ENCODE data around the gene OR5L1. TPM values are rescaled to one million over a fixed set of nuclear protein-coding genes. Genes with fewer than 3 reads are reported as not detected.

Gene OR5L1
- total RNA-seq: not detected

DNA sequence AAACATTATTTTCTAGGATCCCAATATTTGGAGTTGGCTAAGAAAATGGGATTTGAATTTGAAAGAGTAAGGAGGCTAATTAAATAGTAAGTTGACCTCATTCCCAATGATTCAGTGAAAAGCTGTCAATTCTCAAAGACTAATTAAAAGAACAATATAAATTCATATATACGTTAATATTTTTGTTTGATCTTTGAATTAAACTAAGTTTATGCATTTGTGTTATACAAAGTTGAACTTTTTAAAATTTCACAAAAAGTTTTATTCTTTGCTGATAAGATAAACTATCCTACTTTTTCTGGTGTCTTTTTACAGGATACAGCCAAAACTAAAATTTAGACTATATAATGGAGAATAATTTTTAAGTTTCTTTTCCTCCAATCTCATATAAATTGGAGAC is at the start of gene OR5L1:
Gene OR5L1, plus strand, starts transcription at position 301 of the 400 bp plus-strand sequence. CDS start 100 bp downstream, outside the sequence.
- no peaks in the 10 kb centered on the region for H3K27me3 ChIP-seq
- no peak within 1 kb of the TSS for H3K4me3 ChIP-seq
- intact Hi-C loops (cut with DNase I): no loop called here
- no peaks in the 10 kb centered on the region for H3K36me3 ChIP-seq
- TF ChIP-seq, protein P1, sequence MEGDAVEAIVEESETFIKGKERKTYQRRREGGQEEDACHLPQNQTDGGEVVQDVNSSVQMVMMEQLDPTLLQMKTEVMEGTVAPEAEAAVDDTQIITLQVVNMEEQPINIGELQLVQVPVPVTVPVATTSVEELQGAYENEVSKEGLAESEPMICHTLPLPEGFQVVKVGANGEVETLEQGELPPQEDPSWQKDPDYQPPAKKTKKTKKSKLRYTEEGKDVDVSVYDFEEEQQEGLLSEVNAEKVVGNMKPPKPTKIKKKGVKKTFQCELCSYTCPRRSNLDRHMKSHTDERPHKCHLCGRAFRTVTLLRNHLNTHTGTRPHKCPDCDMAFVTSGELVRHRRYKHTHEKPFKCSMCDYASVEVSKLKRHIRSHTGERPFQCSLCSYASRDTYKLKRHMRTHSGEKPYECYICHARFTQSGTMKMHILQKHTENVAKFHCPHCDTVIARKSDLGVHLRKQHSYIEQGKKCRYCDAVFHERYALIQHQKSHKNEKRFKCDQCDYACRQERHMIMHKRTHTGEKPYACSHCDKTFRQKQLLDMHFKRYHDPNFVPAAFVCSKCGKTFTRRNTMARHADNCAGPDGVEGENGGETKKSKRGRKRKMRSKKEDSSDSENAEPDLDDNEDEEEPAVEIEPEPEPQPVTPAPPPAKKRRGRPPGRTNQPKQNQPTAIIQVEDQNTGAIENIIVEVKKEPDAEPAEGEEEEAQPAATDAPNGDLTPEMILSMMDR (IDR thresholded peaks at IDR 0.05): no peak
- TF ChIP-seq POLR2AphosphoS5 (IDR thresholded peaks at IDR 0.05; ENCODE audit: insufficient read depth in 1 of 2, low read depth in 1 of 2) (no peak), POLR2A (IDR thresholded peaks at IDR 0.05) (no peak)
- no peak for DNase-seq (ENCODE audit: extremely low spot score in 2 of 2)
- H3K4me1 ChIP-seq: no peaks in the 10 kb centered on the region
- no peaks in the 10 kb centered on the region for H3K9me3 ChIP-seq
- H3K27ac ChIP-seq: no peak within 1 kb of the TSS

DNA sequence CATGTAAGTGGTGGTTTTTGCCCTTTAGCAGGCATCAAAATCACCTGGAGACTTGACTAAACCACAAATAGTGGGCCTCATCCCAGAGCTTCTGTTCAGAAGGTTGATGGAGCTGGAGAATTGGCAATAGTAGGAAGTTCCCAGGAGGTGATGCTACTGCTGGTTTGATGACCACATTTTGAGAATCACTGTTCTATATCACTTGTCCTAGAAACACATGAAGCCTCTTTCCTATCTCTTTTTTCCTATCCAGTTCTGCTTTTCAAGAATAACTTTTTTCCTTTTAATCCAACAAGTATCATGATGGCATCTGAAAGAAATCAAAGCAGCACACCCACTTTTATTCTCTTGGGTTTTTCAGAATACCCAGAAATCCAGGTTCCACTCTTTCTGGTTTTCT is 38.0 kb upstream of the OR5L1 start, which contains the start of gene OR5D13:
Gene OR5D13, plus strand, starts transcription at position 301 of the 400 bp plus-strand sequence. Its CDS starts 0 bp downstream, at position 301.
- TF ChIP-seq, protein P1 (IDR thresholded peaks at IDR 0.05): no peak
- TF ChIP-seq POLR2A (IDR thresholded peaks at IDR 0.05) (no peak), POLR2AphosphoS5 (IDR thresholded peaks at IDR 0.05; ENCODE audit: insufficient read depth in 1 of 2, low read depth in 1 of 2) (no peak)
- Histone ChIP-seq H3K4me3 (no peak within 1 kb of the TSS), H3K36me3 (no peaks in the 10 kb centered on the region), H3K9me3 (no peaks in the 10 kb centered on the region), H3K4me1 (no peaks in the 10 kb centered on the region), H3K27me3 (no peaks in the 10 kb centered on the region), H3K27ac (no peak within 1 kb of the TSS)
- intact Hi-C loops (cut with DNase I): no loop called here
- no peak for DNase-seq (ENCODE audit: extremely low spot score in 2 of 2)

DNA sequence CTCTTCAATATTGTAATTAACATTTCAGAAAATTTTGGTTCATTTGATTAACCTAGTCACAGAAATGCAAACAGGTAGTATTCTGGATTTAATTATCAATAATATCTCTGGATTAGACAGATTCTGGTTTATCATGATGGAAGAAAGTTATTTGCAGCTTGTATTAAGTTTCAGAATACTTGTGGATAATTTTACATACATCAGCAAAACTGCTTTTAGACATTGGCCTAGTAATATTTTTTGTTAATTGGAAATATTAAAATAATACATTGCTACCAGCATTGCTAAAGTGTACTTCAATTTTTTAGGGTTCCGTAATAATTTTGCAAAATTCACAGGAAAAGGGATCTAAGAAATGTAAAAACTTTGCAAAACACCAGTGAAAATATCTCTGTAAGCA is 19.6 kb upstream of the OR5L1 start:
- Histone ChIP-seq H3K27ac (no peak overlapping the region), H3K9me3 (no peaks in the 10 kb centered on the region), H3K27me3 (no peaks in the 10 kb centered on the region), H3K36me3 (no peaks in the 10 kb centered on the region), H3K4me3 (no peak overlapping the region), H3K4me1 (no peaks in the 10 kb centered on the region)
- no peak for DNase-seq (ENCODE audit: extremely low spot score in 2 of 2)
- intact Hi-C loops (cut with DNase I): no loop called here
- TF ChIP-seq POLR2AphosphoS5 (IDR thresholded peaks at IDR 0.05; ENCODE audit: insufficient read depth in 1 of 2, low read depth in 1 of 2) (no peak), POLR2A (IDR thresholded peaks at IDR 0.05) (no peak)
- TF ChIP-seq, protein P1 (IDR thresholded peaks at IDR 0.05): no peak

DNA sequence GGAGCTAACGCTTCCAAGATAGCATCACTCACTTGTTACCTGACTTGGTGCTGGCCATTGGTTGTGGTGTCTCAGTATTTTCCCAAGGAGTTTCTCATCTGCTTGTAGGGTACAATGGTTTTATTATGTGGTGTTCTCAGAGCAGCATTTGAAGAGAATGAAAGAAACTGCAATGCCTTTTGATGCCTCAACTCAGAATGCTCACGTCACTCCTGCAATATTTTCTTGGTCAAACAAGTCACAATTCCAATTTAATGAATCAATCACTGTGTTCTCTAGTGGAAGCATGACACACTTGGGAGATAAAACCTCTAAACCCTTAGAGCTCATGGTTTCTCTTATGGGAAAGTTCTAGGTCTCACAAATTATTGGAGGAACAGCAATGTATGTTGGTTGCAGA is 17.8 kb upstream of the OR5L1 start:
- H3K27me3 ChIP-seq: no peaks in the 10 kb centered on the region
- DNase-seq (ENCODE audit: extremely low spot score in 2 of 2): no peak
- no peaks in the 10 kb centered on the region for H3K36me3 ChIP-seq
- no peak overlapping the region for H3K4me3 ChIP-seq
- no peaks in the 10 kb centered on the region for H3K4me1 ChIP-seq
- H3K27ac ChIP-seq: no peak overlapping the region
- H3K9me3 ChIP-seq: no peaks in the 10 kb centered on the region
- intact Hi-C loops (cut with DNase I): no loop called here
- TF ChIP-seq, protein P1 (IDR thresholded peaks at IDR 0.05): no peak
- TF ChIP-seq POLR2AphosphoS5 (IDR thresholded peaks at IDR 0.05; ENCODE audit: insufficient read depth in 1 of 2, low read depth in 1 of 2): no peak
- TF ChIP-seq POLR2A (IDR thresholded peaks at IDR 0.05): no peak

DNA sequence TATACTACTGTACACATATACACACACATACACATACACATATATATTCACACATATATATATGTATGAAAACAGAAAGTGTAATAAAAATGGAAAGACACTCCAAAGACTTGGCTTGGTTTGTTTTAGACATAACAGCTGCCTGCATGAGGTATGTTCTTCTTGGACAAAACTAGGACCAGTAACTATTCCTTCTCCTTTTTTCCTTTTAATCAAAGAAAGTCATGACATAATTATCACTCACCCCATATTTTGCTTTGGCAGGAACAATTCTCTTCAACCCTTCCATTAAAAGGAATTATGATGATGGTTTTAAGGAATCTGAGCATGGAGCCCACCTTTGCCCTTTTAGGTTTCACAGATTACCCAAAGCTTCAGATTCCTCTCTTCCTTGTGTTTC is 15.9 kb upstream of the OR5L1 start, which contains the start of gene OR5D14:
Gene OR5D14, plus strand, starts transcription at position 301 of the 400 bp plus-strand sequence. Its CDS starts 0 bp downstream, at position 301.
- TF ChIP-seq, protein P1 (IDR thresholded peaks at IDR 0.05): no peak
- TF ChIP-seq POLR2A (IDR thresholded peaks at IDR 0.05) (no peak), POLR2AphosphoS5 (IDR thresholded peaks at IDR 0.05; ENCODE audit: insufficient read depth in 1 of 2, low read depth in 1 of 2) (no peak)
- H3K9me3 ChIP-seq: no peaks in the 10 kb centered on the region
- no peak within 1 kb of the TSS for H3K27ac ChIP-seq
- H3K4me1 ChIP-seq: no peaks in the 10 kb centered on the region
- H3K4me3 ChIP-seq: no peak within 1 kb of the TSS
- no peak for DNase-seq (ENCODE audit: extremely low spot score in 2 of 2)
- no peaks in the 10 kb centered on the region for H3K27me3 ChIP-seq
- H3K36me3 ChIP-seq: no peaks in the 10 kb centered on the region
- intact Hi-C loops (cut with DNase I): no loop called here
